ENCODE data around the gene HHATL.

- TF ChIP-seq CTCF (IDR thresholded peaks at IDR 0.05; ENCODE audit: low read depth, low read length, missing input control), result no peak
- no peak for TF ChIP-seq TAF1 (conservative IDR thresholded peaks at IDR 0.05)
- TF ChIP-seq FOXA1 (IDR thresholded peaks at IDR 0.05), result no peak
- no peak for TF ChIP-seq JUND (IDR thresholded peaks at IDR 0.05)
- no peak for TF ChIP-seq YY1 (IDR thresholded peaks at IDR 0.05)
- TF ChIP-seq RAD21 (IDR thresholded peaks at IDR 0.05), result no peak
- TF ChIP-seq REST (IDR thresholded peaks at IDR 0.05), result no peak
- no peak for TF ChIP-seq GABPA (IDR thresholded peaks at IDR 0.05 in 1 of 2, conservative IDR thresholded peaks at IDR 0.05 in 1 of 2)
- no peak for TF ChIP-seq HNF4G (IDR thresholded peaks at IDR 0.05)
- no peak for TF ChIP-seq MAX (IDR thresholded peaks at IDR 0.05)
- no peak for TF ChIP-seq SP1 (IDR thresholded peaks at IDR 0.05)
- no peak for TF ChIP-seq ZBTB33 (IDR thresholded peaks at IDR 0.05)
- TF ChIP-seq ATF3 (IDR thresholded peaks at IDR 0.05), result no peak
Observed at GRCh38 chr3:42656680-42657610, 45.7 kb downstream of the HHATL start.

Data from liver (tissue), 3 donors.